ENCODE results near the gene CEMIP.

CEMIP gene

GRCh38 chr15:80778964-80779657 is at the start of gene CEMIP:
Gene CEMIP (plus strand): TSS chr15:80779370. CDS start chr15:80873880, 94,510 bp downstream.
- peak within 1 kb of the TSS; percentile 77 for H3K4me3 Mint-ChIP-seq
- H3K4me1 Mint-ChIP-seq (ENCODE audit: low read depth) = peaks cover 9% of the 10 kb centered on the region
- H3K27ac Mint-ChIP-seq = no peak within 1 kb of the TSS
- H3K9me3 Mint-ChIP-seq = no peaks in the 10 kb centered on the region
- H3K36me3 Mint-ChIP-seq (ENCODE audit: low read depth) = no peaks in the 10 kb centered on the region
- peaks cover 45% of the 10 kb centered on the region for H3K27me3 Mint-ChIP-seq

- Mint-ChIP-seq H3K36me3 (ENCODE audit: low read depth) (peaks cover 4% of the 10 kb centered on the region), H3K9me3 (peaks cover 4% of the 10 kb centered on the region), H3K27ac (no peak overlapping the region), H3K27me3 (no peaks in the 10 kb centered on the region), H3K4me1 (ENCODE audit: low read depth) (no peaks in the 10 kb centered on the region), H3K4me3 (no peak overlapping the region)
Measured at GRCh38 chr15:80730387-80730786, 48.8 kb upstream of the CEMIP start.

- H3K4me1 Mint-ChIP-seq (ENCODE audit: low read depth) = no peaks in the 10 kb centered on the region
- peaks cover 4% of the 10 kb centered on the region for H3K36me3 Mint-ChIP-seq (ENCODE audit: low read depth)
Measured at GRCh38 chr15:80730926-80731325, 48.2 kb upstream of the CEMIP start.

GRCh38 chr15:80732167-80732566 is 47.0 kb upstream of the CEMIP start:
- Mint-ChIP-seq H3K27me3 (no peaks in the 10 kb centered on the region), H3K4me3 (no peak overlapping the region), H3K4me1 (ENCODE audit: low read depth) (no peaks in the 10 kb centered on the region), H3K9me3 (no peaks in the 10 kb centered on the region), H3K36me3 (ENCODE audit: low read depth) (no peaks in the 10 kb centered on the region), H3K27ac (no peak overlapping the region)

More at GRCh38 chr15:80730926-80731325, 48.2 kb upstream of the CEMIP start:
- no peak overlapping the region for H3K27ac Mint-ChIP-seq
- no peaks in the 10 kb centered on the region for H3K27me3 Mint-ChIP-seq
- H3K9me3 Mint-ChIP-seq = peaks cover 4% of the 10 kb centered on the region
- no peak overlapping the region for H3K4me3 Mint-ChIP-seq

- Mint-ChIP-seq H3K27ac (no peak overlapping the region), H3K36me3 (ENCODE audit: low read depth) (no peaks in the 10 kb centered on the region), H3K27me3 (no peaks in the 10 kb centered on the region), H3K4me3 (no peak overlapping the region), H3K4me1 (ENCODE audit: low read depth) (no peaks in the 10 kb centered on the region), H3K9me3 (no peaks in the 10 kb centered on the region)
Measured at GRCh38 chr15:80732818-80733217, 46.4 kb upstream of the CEMIP start.

GRCh38 chr15:80733460-80733859 is 45.7 kb upstream of the CEMIP start:
- Mint-ChIP-seq H3K27me3 (no peaks in the 10 kb centered on the region), H3K36me3 (ENCODE audit: low read depth) (no peaks in the 10 kb centered on the region), H3K4me1 (ENCODE audit: low read depth) (no peaks in the 10 kb centered on the region), H3K4me3 (no peak overlapping the region), H3K27ac (no peak overlapping the region), H3K9me3 (no peaks in the 10 kb centered on the region)

- Mint-ChIP-seq H3K4me3 (no peak overlapping the region), H3K9me3 (no peaks in the 10 kb centered on the region), H3K4me1 (ENCODE audit: low read depth) (no peaks in the 10 kb centered on the region), H3K27me3 (no peaks in the 10 kb centered on the region), H3K36me3 (ENCODE audit: low read depth) (no peaks in the 10 kb centered on the region), H3K27ac (no peak overlapping the region)
Measured at GRCh38 chr15:80735344-80735743, 43.8 kb upstream of the CEMIP start.

GRCh38 chr15:80736560-80736959 is 42.6 kb upstream of the CEMIP start:
- Mint-ChIP-seq H3K27ac (no peak overlapping the region), H3K9me3 (no peaks in the 10 kb centered on the region), H3K4me3 (no peak overlapping the region), H3K36me3 (ENCODE audit: low read depth) (no peaks in the 10 kb centered on the region), H3K27me3 (no peaks in the 10 kb centered on the region), H3K4me1 (ENCODE audit: low read depth) (no peaks in the 10 kb centered on the region)

GRCh38 chr15:80739919-80740318 is 39.3 kb upstream of the CEMIP start:
- H3K4me3 Mint-ChIP-seq = no peak overlapping the region
- no peaks in the 10 kb centered on the region for H3K9me3 Mint-ChIP-seq
- H3K4me1 Mint-ChIP-seq (ENCODE audit: low read depth) = no peaks in the 10 kb centered on the region
- no peaks in the 10 kb centered on the region for H3K36me3 Mint-ChIP-seq (ENCODE audit: low read depth)
- H3K27me3 Mint-ChIP-seq = no peaks in the 10 kb centered on the region
- H3K27ac Mint-ChIP-seq = no peak overlapping the region

- Mint-ChIP-seq H3K4me1 (ENCODE audit: low read depth) (no peaks in the 10 kb centered on the region), H3K9me3 (peaks cover 12% of the 10 kb centered on the region), H3K27ac (no peak overlapping the region), H3K4me3 (no peak overlapping the region), H3K27me3 (no peaks in the 10 kb centered on the region), H3K36me3 (ENCODE audit: low read depth) (no peaks in the 10 kb centered on the region)
Measured at GRCh38 chr15:80742081-80742480, 37.1 kb upstream of the CEMIP start.

- H3K36me3 Mint-ChIP-seq (ENCODE audit: low read depth) = no peaks in the 10 kb centered on the region
- peaks cover 12% of the 10 kb centered on the region for H3K9me3 Mint-ChIP-seq
- H3K4me3 Mint-ChIP-seq = no peak overlapping the region
- no peaks in the 10 kb centered on the region for H3K4me1 Mint-ChIP-seq (ENCODE audit: low read depth)
- H3K27ac Mint-ChIP-seq = no peak overlapping the region
- H3K27me3 Mint-ChIP-seq = no peaks in the 10 kb centered on the region
Measured at GRCh38 chr15:80743189-80743833, 35.9 kb upstream of the CEMIP start.

GRCh38 chr15:80744415-80744814 is 34.8 kb upstream of the CEMIP start:
- peaks cover 12% of the 10 kb centered on the region for H3K9me3 Mint-ChIP-seq
- no peaks in the 10 kb centered on the region for H3K27me3 Mint-ChIP-seq
- H3K4me3 Mint-ChIP-seq = no peak overlapping the region
- H3K27ac Mint-ChIP-seq = no peak overlapping the region
- H3K4me1 Mint-ChIP-seq (ENCODE audit: low read depth) = no peaks in the 10 kb centered on the region
- no peaks in the 10 kb centered on the region for H3K36me3 Mint-ChIP-seq (ENCODE audit: low read depth)

- H3K9me3 Mint-ChIP-seq = peaks cover 12% of the 10 kb centered on the region
- H3K4me1 Mint-ChIP-seq (ENCODE audit: low read depth) = no peaks in the 10 kb centered on the region
- no peak overlapping the region for H3K4me3 Mint-ChIP-seq
- H3K27ac Mint-ChIP-seq = no peak overlapping the region
- peaks cover 2% of the 10 kb centered on the region for H3K36me3 Mint-ChIP-seq (ENCODE audit: low read depth)
- no peaks in the 10 kb centered on the region for H3K27me3 Mint-ChIP-seq
Measured at GRCh38 chr15:80744826-80745225, 34.3 kb upstream of the CEMIP start.

- Mint-ChIP-seq H3K4me1 (ENCODE audit: low read depth) (no peaks in the 10 kb centered on the region), H3K27ac (no peak overlapping the region)
Measured at GRCh38 chr15:80745888-80746287, 33.3 kb upstream of the CEMIP start.

GRCh38 chr15:80747317-80748053 is 31.7 kb upstream of the CEMIP start:
- no peaks in the 10 kb centered on the region for H3K4me1 Mint-ChIP-seq (ENCODE audit: low read depth)
- H3K9me3 Mint-ChIP-seq = peaks cover 12% of the 10 kb centered on the region
- no peaks in the 10 kb centered on the region for H3K27me3 Mint-ChIP-seq
- no peak overlapping the region for H3K27ac Mint-ChIP-seq
- no peak overlapping the region for H3K4me3 Mint-ChIP-seq
- peaks cover 11% of the 10 kb centered on the region for H3K36me3 Mint-ChIP-seq (ENCODE audit: low read depth)

More at GRCh38 chr15:80745888-80746287, 33.3 kb upstream of the CEMIP start:
- Mint-ChIP-seq H3K4me3 (no peak overlapping the region), H3K27me3 (no peaks in the 10 kb centered on the region), H3K36me3 (ENCODE audit: low read depth) (peaks cover 11% of the 10 kb centered on the region), H3K9me3 (peaks cover 12% of the 10 kb centered on the region)

Measured in stimulated activated naive CD8-positive, alpha-beta T cell treated with anti-CD3 and anti-CD28 coated beads, Interleukin-15, Interleukin-2, amounts not matched to agents 100 ng/mL and 50 ng/mL, for 24 hours (primary cell).